Activated T-cell treated with anti-CD3 and anti-CD28 coated beads, Interleukin-2, amount 50 U/mL, for 4 hours (primary cell): Measurements from ENCODE around the gene CAB39L. TPM values are rescaled to one million over a fixed set of nuclear protein-coding genes. Genes with fewer than 3 reads are reported as not detected.

Experiments
- ATAC-seq, 2 donors: fragments of 200-7000 bp; cut with Tn5 transposase; one replicate each; pipeline ENCODE4 v1.10.0; 2021
- DNase-seq: peaks from one replicate; pipeline ENCODE4 v3.0.0-alpha.2; 2020
- H3K27me3 Mint-ChIP-seq: one replicate; pipeline ENCODE4 v1.8.0; 2021; ENCODE audit warnings: low read depth, mixed read lengths
- H3K36me3 Mint-ChIP-seq: one replicate; pipeline ENCODE4 v1.8.0; 2022; ENCODE audit warnings: mixed read lengths; ENCODE audit not compliant: insufficient read depth
- H3K4me1 Mint-ChIP-seq: one replicate; pipeline ENCODE4 v1.8.0; 2021; ENCODE audit warnings: low read depth, mixed read lengths
- H3K4me3 Mint-ChIP-seq: one replicate; pipeline ENCODE4 v1.8.0; 2021; ENCODE audit warnings: mild to moderate bottlenecking, moderate library complexity, mixed read lengths
- H3K9me3 Mint-ChIP-seq: one replicate; pipeline ENCODE4 v1.8.0; 2021; ENCODE audit warnings: mixed read lengths
- total RNA-seq, 3 donors: library from RNA; stranded (reverse); gene quantifications; one replicate each; pipeline ENCODE4 v1.2.1, GENCODE V29; 2021

Gene CAB39L
- total RNA-seq, 3 donors from 2014 or later, result 3.0 to 3.3 (median 3.2) TPM

GRCh38 chr13:49262634-49263033, 181.2 kb downstream of the CAB39L start:
- no peak overlapping the region for H3K4me3 Mint-ChIP-seq
- peaks cover 10% of the 10 kb centered on the region for H3K4me1 Mint-ChIP-seq
- no peaks in the 10 kb centered on the region for H3K27me3 Mint-ChIP-seq
- H3K9me3 Mint-ChIP-seq, result no peaks in the 10 kb centered on the region
- no peak for ATAC-seq
- DNase-seq, result no peak
- H3K36me3 Mint-ChIP-seq, result peaks cover 19% of the 10 kb centered on the region

GRCh38 chr13:49259586-49259985, 184.3 kb downstream of the CAB39L start:
- Mint-ChIP-seq H3K4me1 (peaks cover 29% of the 10 kb centered on the region), H3K36me3 (peaks cover 32% of the 10 kb centered on the region), H3K9me3 (no peaks in the 10 kb centered on the region), H3K4me3 (no peak overlapping the region), H3K27me3 (no peaks in the 10 kb centered on the region)
- ATAC-seq, result no peak
- no peak for DNase-seq

Other genes with a start within 250 kb of the CAB39L start
- gene MLNR, start 223.7 kb downstream of the CAB39L start, total RNA-seq, result not detected
- 10 to 100 TPM in 1 of 3 donors, 1 to 10 TPM in 2; 7.0 to 10.7 (median 7.9) TPM for gene CDADC1, start 196.1 kb downstream of the CAB39L start, total RNA-seq
- 10 to 100 TPM in 1 of 3 donors, 1 to 10 TPM in 2; 7.8 to 10.0 (median 9.6) TPM for gene SETDB2, start 210 bp upstream of the CAB39L start, total RNA-seq
- gene PHF11, start 51.9 kb upstream of the CAB39L start, total RNA-seq, result 10 to 100 TPM; 35.6 to 50.5 (median 36.6) TPM
- 10 to 100 TPM; 11.6 to 14.0 (median 11.9) TPM for gene RCBTB1, start 141.5 kb upstream of the CAB39L start, total RNA-seq
- gene ARL11, start 184.4 kb upstream of the CAB39L start, total RNA-seq, result under 1 TPM; 0.10 to 0.30 (median 0.18) TPM
- gene EBPL, start 247.4 kb upstream of the CAB39L start, total RNA-seq, result 10 to 100 TPM; 36.5 to 59.1 (median 53.4) TPM